ENCODE data around the gene PIEZO2. TPM values are rescaled to one million over a fixed set of nuclear protein-coding genes. Genes with fewer than 3 reads are reported as not detected.
"Not testable (repeated sequence)": the region's sequence is repeated elsewhere in the genome, so short reads cannot be mapped to it uniquely, and the experiment has no call there.

The PIEZO2 gene
- total and polyA plus RNA-seq, 12 donors, result 0.07 to 1.4 (median 0.25) TPM; not detected in 1

- ATAC-seq, result peak; percentile 51 to 88 (median 66)
These were observed 29.7 kb upstream of the PIEZO2 start for GRCh38 chr18:11178951-11179549.

DNA sequence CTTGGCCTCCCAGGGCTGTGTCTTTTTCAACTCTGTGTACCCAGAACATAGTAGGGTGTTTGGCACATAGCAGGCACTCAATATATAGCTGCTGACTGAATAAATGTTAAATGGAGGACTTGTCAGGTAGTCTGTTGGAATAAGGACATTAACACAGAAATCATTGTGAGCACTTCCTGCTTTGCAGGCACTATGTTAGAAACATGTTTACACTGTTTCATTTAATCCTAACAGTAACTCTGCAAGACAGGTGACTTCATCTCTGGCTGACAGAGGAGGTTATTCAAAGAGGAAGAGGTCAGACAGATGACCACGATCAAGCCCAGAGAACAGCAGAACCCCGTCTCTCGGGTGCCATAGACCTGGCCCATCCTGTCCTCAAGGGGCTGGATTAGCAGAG lies 28.0 kb upstream of the PIEZO2 start:
- H3K4me1 ChIP-seq, result peaks cover 0 to 9% (median 0%) of the 10 kb centered on the region in 9 donors
- no peak overlapping the region for H3K27ac ChIP-seq

More at GRCh38 chr18:11178951-11179549, 29.7 kb upstream of the PIEZO2 start:
- H3K4me1 ChIP-seq, result peaks cover 0 to 9% (median 0%) of the 10 kb centered on the region in 9 donors
- H3K27ac ChIP-seq, result peak overlapping the region in 1 of 10 donors; percentile 35
- 57 to 67% methylated on average over 14 of the region's 14 CpGs for WGBS, 2 donors
- intact Hi-C loops (cut with DNase I), result loop anchor here in 2 of 10 donors (10.0 kb wide), 2 partner anchors 206 to 304 kb away; no protein-coding TSS in a partner anchor
- H3K27me3 ChIP-seq, result no peaks in the 10 kb centered on the region
- no peaks in the 10 kb centered on the region for H3K36me3 ChIP-seq
- peak; percentile 20 to 42 for DNase-seq
- H3K9me3 ChIP-seq, result no peaks in the 10 kb centered on the region
- H3K4me3 ChIP-seq, result no peak overlapping the region
- TF ChIP-seq CTCF (IDR thresholded peaks at IDR 0.05), result no peak

GRCh38 chr18:11176481-11176881 lies 27.1 kb upstream of the PIEZO2 start:
- H3K36me3 ChIP-seq, result no peaks in the 10 kb centered on the region
- no peak for TF ChIP-seq CTCF (IDR thresholded peaks at IDR 0.05)
- WGBS, 2 donors, result 66 to 69% methylated on average over 3 of the region's 3 CpGs
- peak in 1 of 8 donors; percentile 20 for ATAC-seq
- no peak overlapping the region for H3K4me3 ChIP-seq
- no peaks in the 10 kb centered on the region for H3K9me3 ChIP-seq
- no peaks in the 10 kb centered on the region for H3K27me3 ChIP-seq
- DNase-seq, result no peak
- peak overlapping the region in 1 of 10 donors; percentile 59 for H3K27ac ChIP-seq
- intact Hi-C loops (cut with DNase I), result loop anchor here in 2 of 10 donors (10.0 kb wide), 2 partner anchors 208 to 302 kb away; no protein-coding TSS in a partner anchor
- H3K4me1 ChIP-seq, result peaks cover 0 to 9% (median 0%) of the 10 kb centered on the region in 9 donors

More for the DNA sequence above, 28.0 kb upstream of the PIEZO2 start:
- Histone ChIP-seq H3K27me3 (no peaks in the 10 kb centered on the region), H3K36me3 (no peaks in the 10 kb centered on the region), H3K4me3 (no peak overlapping the region), H3K9me3 (no peaks in the 10 kb centered on the region)
- DNase-seq, result no peak
- intact Hi-C loops (cut with DNase I), result loop anchor here in 2 of 10 donors (10.0 kb wide), 2 partner anchors 207 to 303 kb away; no protein-coding TSS in a partner anchor
- TF ChIP-seq CTCF (IDR thresholded peaks at IDR 0.05), result no peak
- WGBS, 2 donors, result 77 to 80% methylated on average over 3 of the region's 3 CpGs
- ATAC-seq, result no peak

GRCh38 chr18:11175266-11175979 lies 26.1 kb upstream of the PIEZO2 start:
- Histone ChIP-seq H3K36me3 (no peaks in the 10 kb centered on the region), H3K27me3 (no peaks in the 10 kb centered on the region), H3K27ac (peak overlapping the region in 4 of 10 donors; percentile 12 to 59 (median 33)), H3K9me3 (no peaks in the 10 kb centered on the region), H3K4me1 (peaks cover 0 to 9% (median 0%) of the 10 kb centered on the region in 9 donors), H3K4me3 (no peak overlapping the region)
- no peak for DNase-seq
- no peak for TF ChIP-seq CTCF (IDR thresholded peaks at IDR 0.05)
- intact Hi-C loops (cut with DNase I), result loop anchor here in 2 of 10 donors (10.0 kb wide), 2 partner anchors 209 to 301 kb away; no protein-coding TSS in a partner anchor
- 69% methylated on average over 5 of the region's 5 CpGs for WGBS, 2 donors
- ATAC-seq, result no peak

DNA sequence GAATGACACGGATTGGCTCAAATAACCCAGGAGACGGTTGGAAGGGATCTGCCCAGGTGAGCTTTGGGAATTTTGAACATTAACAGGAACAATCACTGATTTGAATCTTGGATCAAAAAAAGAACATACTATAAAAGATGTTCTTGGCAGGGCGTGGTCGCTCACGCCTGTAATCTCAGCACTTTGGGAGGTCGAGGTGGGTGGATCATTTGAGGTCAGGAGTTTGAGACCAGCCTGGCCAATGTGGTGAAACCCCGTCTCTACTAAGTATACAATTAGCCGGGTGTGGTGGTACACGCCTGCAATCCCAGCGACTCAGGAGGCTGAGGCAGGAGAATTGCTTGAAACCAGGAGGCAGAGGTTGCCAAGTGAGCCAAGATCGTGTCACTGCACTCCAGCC lies 24.8 kb upstream of the PIEZO2 start:
- H3K27ac ChIP-seq, H3K9me3 ChIP-seq, ATAC-seq, H3K4me3 ChIP-seq, DNase-seq, H3K27me3 ChIP-seq, H3K36me3 ChIP-seq, H3K4me1 ChIP-seq: not testable (repeated sequence)
- intact Hi-C loops (cut with DNase I), result loop anchor here in 2 of 10 donors (10.0 kb wide), 2 partner anchors 211 to 299 kb away; no protein-coding TSS in a partner anchor
- 90% methylated on average over 11 of the region's 11 CpGs for WGBS, 2 donors
